H9 (cell line): Measurements from ENCODE around the gene CABLES1. TPM values are rescaled to one million over a fixed set of nuclear protein-coding genes. Genes with fewer than 3 reads are reported as not detected.

Experiments used
- DNase-seq: peaks from one replicate; pipeline ENCODE4 v3.0.0-alpha.2; 2017
- H2AFZ ChIP-seq: one replicate; pipeline ENCODE4 v1.6.1; 2013; ENCODE audit warnings: mild to moderate bottlenecking, low read length, control low read depth, moderate library complexity
- H2AK5ac ChIP-seq: 2 replicates; pipeline ENCODE4 v1.6.1; 2013; ENCODE audit warnings: low read length, control low read depth, mixed read lengths; ENCODE audit not compliant: insufficient read length
- H2BK120ac ChIP-seq: one replicate; pipeline ENCODE4 v1.6.1; 2013; ENCODE audit warnings: low read depth, mild to moderate bottlenecking, low read length, control low read depth, inconsistent platforms; ENCODE audit not compliant: poor library complexity, severe bottlenecking
- H2BK12ac ChIP-seq: 2 replicates; pipeline ENCODE4 v1.6.1; 2013; ENCODE audit warnings: low read length, control low read depth, mixed read lengths, low read depth; ENCODE audit not compliant: insufficient read length
- H2BK15ac ChIP-seq: 2 replicates; pipeline ENCODE4 v1.6.1; 2013; ENCODE audit warnings: low read depth, low read length, control low read depth
- H2BK20ac ChIP-seq: one replicate; pipeline ENCODE4 v1.6.1; 2013; ENCODE audit warnings: low read depth, mild to moderate bottlenecking, low read length, control low read depth, inconsistent platforms; ENCODE audit not compliant: poor library complexity, severe bottlenecking
- H2BK5ac ChIP-seq: 2 replicates; pipeline ENCODE4 v1.6.1; 2013; ENCODE audit warnings: low read length, control low read depth, mixed read lengths; ENCODE audit not compliant: insufficient read length
- H3K14ac ChIP-seq: 2 replicates; pipeline ENCODE4 v1.6.1; 2013; ENCODE audit warnings: low read length, control low read depth; ENCODE audit not compliant: insufficient read depth
- H3K18ac ChIP-seq: 2 replicates; pipeline ENCODE4 v1.6.1; 2013; ENCODE audit warnings: low read depth, mild to moderate bottlenecking, mixed read lengths, low read length, control low read depth; ENCODE audit not compliant: insufficient read length
- H3K23ac ChIP-seq: 2 replicates; pipeline ENCODE4 v1.6.1; 2013; ENCODE audit warnings: low read length, control low read depth, mixed read lengths, low read depth; ENCODE audit not compliant: insufficient read length
- H3K23me2 ChIP-seq: 2 replicates; pipeline ENCODE4 v1.6.1; 2013; ENCODE audit warnings: low read depth, mild to moderate bottlenecking, mixed read lengths, low read length, control low read depth; ENCODE audit not compliant: insufficient read length, poor library complexity, severe bottlenecking
- H3K27ac ChIP-seq: 2 replicates; pipeline ENCODE4 v1.5.1; 2013; ENCODE audit warnings: low read length, control low read depth, mixed read lengths, low read depth; ENCODE audit not compliant: insufficient read length
- H3K27me3 ChIP-seq: 2 replicates; pipeline ENCODE4 v1.6.1; 2013; ENCODE audit warnings: low read length, control low read depth, inconsistent platforms; ENCODE audit not compliant: insufficient read depth
- H3K4ac ChIP-seq: 2 replicates; pipeline ENCODE4 v1.6.1; 2013; ENCODE audit warnings: low read depth, mild to moderate bottlenecking, control low read depth, inconsistent platforms, low read length, moderate library complexity
- H3K4me1 ChIP-seq: 2 replicates; pipeline ENCODE4 v1.6.1; 2013; ENCODE audit warnings: low read length, control low read depth, inconsistent platforms; ENCODE audit not compliant: insufficient read depth
- H3K4me2 ChIP-seq: 2 replicates; pipeline ENCODE4 v1.6.1; 2013; ENCODE audit warnings: low read length, control low read depth, mixed read lengths; ENCODE audit not compliant: insufficient read length, insufficient read depth
- H3K56ac ChIP-seq: 2 replicates; pipeline ENCODE4 v1.6.1; 2013; ENCODE audit warnings: low read depth, mild to moderate bottlenecking, mixed read lengths, low read length, control low read depth; ENCODE audit not compliant: insufficient read length
- H3K79me1 ChIP-seq: 2 replicates; pipeline ENCODE4 v1.6.1; 2013; ENCODE audit warnings: low read depth, mild to moderate bottlenecking, moderate library complexity, low read length, control low read depth, inconsistent platforms; ENCODE audit not compliant: insufficient read depth, poor library complexity, severe bottlenecking
- H3K79me2 ChIP-seq: 2 replicates; pipeline ENCODE4 v1.6.1; 2013; ENCODE audit warnings: low read length, control low read depth, inconsistent platforms; ENCODE audit not compliant: insufficient read depth
- H3K9ac ChIP-seq: 2 replicates; pipeline ENCODE4 v1.6.1; 2013; ENCODE audit warnings: low read length, control low read depth, mixed read lengths; ENCODE audit not compliant: insufficient read length; ENCODE audit errors: extremely low read depth
- H3K9me3 ChIP-seq: one replicate; pipeline ENCODE4 v1.6.1; 2013; ENCODE audit warnings: low read depth, low read length, inconsistent platforms; ENCODE audit not compliant: control insufficient read depth
- H3T11ph ChIP-seq: one replicate; pipeline ENCODE4 v1.6.1; 2013; ENCODE audit warnings: mild to moderate bottlenecking, low read length, control low read depth, inconsistent platforms
- H4K20me1 ChIP-seq: one replicate; pipeline ENCODE4 v1.6.1; 2013; ENCODE audit not compliant: control insufficient read depth, insufficient read length, insufficient read depth
- H4K5ac ChIP-seq: 2 replicates; pipeline ENCODE4 v1.6.1; 2013; ENCODE audit warnings: low read depth, mild to moderate bottlenecking, mixed read lengths, low read length, control low read depth; ENCODE audit not compliant: insufficient read length
- H4K8ac ChIP-seq: replicated peaks from 2 replicates; pipeline ENCODE4 v1.6.1; 2013; ENCODE audit warnings: low read length, control low read depth, mixed read lengths, low read depth; ENCODE audit not compliant: insufficient read length
- H4K91ac ChIP-seq: 2 replicates; pipeline ENCODE4 v1.6.1; 2013; ENCODE audit warnings: low read depth, mild to moderate bottlenecking, moderate library complexity, mixed read lengths, low read length, control low read depth; ENCODE audit not compliant: insufficient read length
- H3K27ac Mint-ChIP-seq, 3 experiments: 2 replicates in 2 of 3; 3 replicates in 1 of 3; pipeline ENCODE4 v1.8.0; 2020 to 2021; ENCODE audit warnings: mixed read lengths in 3 of 3, mild to moderate bottlenecking in 1 of 3, moderate library complexity in 1 of 3
- H3K27me3 Mint-ChIP-seq: 2 replicates; pipeline ENCODE4 v1.8.0; 2021; ENCODE audit warnings: low read depth, mild to moderate bottlenecking, moderate library complexity, mixed read lengths
- H3K36me3 Mint-ChIP-seq, 3 experiments: 2 replicates in 2 of 3; 3 replicates in 1 of 3; pipeline ENCODE4 v1.8.0; 2020 to 2021; ENCODE audit warnings: low read depth in 3 of 3, mixed read lengths in 3 of 3; ENCODE audit not compliant: insufficient read depth in 1 of 3
- H3K4me1 Mint-ChIP-seq, 2 experiments: 2 replicates each; pipeline ENCODE4 v1.8.0; 2020; ENCODE audit warnings: mixed read lengths in 2 of 2
- H3K4me3 Mint-ChIP-seq, 2 experiments: 2 replicates in 1 of 2; 3 replicates in 1 of 2; pipeline ENCODE4 v1.8.0; 2020 to 2021; ENCODE audit warnings: mild to moderate bottlenecking in 2 of 2, mixed read lengths in 2 of 2, moderate library complexity in 1 of 2
- H3K9me3 Mint-ChIP-seq, 2 experiments: 2 replicates in 1 of 2; 3 replicates in 1 of 2; pipeline ENCODE4 v1.8.0; 2020; ENCODE audit warnings: mild to moderate bottlenecking in 2 of 2, mixed read lengths in 2 of 2, moderate library complexity in 1 of 2
- CTCF ChIP-seq: fragments of 200-600 bp; sonication (generic); conservative IDR thresholded peaks from 3 replicates; pipeline ENCODE4 v1.8.0; 2021; ENCODE audit warnings: antibody characterized with exemption, mild to moderate bottlenecking
- whole genome bisulfite sequencing: extraction: QIAGEN DNeasy Blood & Tissue Kit; methylation state at CpG from one replicate; pipeline ENCODE4 v1.1.7; 2013; ENCODE audit warnings: missing lambda C conversion rate, low lambda C conversion rate, mixed read lengths; ENCODE audit not compliant: insufficient read length; ENCODE audit errors: extremely low coverage; 5-methylcytosine and 5-hydroxymethylcytosine counted together
- total RNA-seq: library from RNA; stranded (reverse); gene quantifications from 2 replicates; pipeline ENCODE4 v1.2.1, GENCODE V29; 2021

The CABLES1 gene
- total RNA-seq, 1 experiment from 2014 or later = 27.1 TPM

- H3K4me1 Mint-ChIP-seq = peaks cover 52 to 65% of the 10 kb centered on the region in 2 experiments
- no peaks in the 10 kb centered on the region for H4K20me1 ChIP-seq
- no CpG with 5 or more reads among the region's 6 CpGs for WGBS
Observed at GRCh38 chr18:23282437-23282781, 147.1 kb downstream of the CABLES1 start.

More at GRCh38 chr18:23282437-23282781, 147.1 kb downstream of the CABLES1 start:
- Histone ChIP-seq H3K18ac (no peak overlapping the region), H2BK12ac (no peak overlapping the region), H2BK15ac (no peak overlapping the region), H3K9me3 (no peaks in the 10 kb centered on the region), H3K79me1 (no peaks in the 10 kb centered on the region), H3K14ac (no peak overlapping the region), H2BK120ac (no peak overlapping the region), H2BK5ac (no peak overlapping the region), H3K56ac (no peak overlapping the region), H2AK5ac (peak overlapping the region; percentile 59), H3K9ac (no peak overlapping the region), H2AFZ (no peak overlapping the region), H3K79me2 (no peaks in the 10 kb centered on the region), H3T11ph (no peak overlapping the region), H3K4me2 (no peak overlapping the region), H4K8ac (no peak overlapping the region), H3K4me1 (peaks cover 6% of the 10 kb centered on the region; the same call in 1 of the 2 replicates), H3K4ac (no peak overlapping the region), H4K91ac (peak overlapping the region; percentile 71), H3K27me3 (no peaks in the 10 kb centered on the region), H2BK20ac (peak overlapping the region; percentile 99), H3K27ac (no peak overlapping the region), H3K23ac (no peak overlapping the region), H3K23me2 (no peaks in the 10 kb centered on the region), H4K5ac (no peak overlapping the region)
- no peak for DNase-seq
- TF ChIP-seq CTCF = no peak
- H3K4me3 Mint-ChIP-seq = 0 out of 5 replicates have a peak overlapping the region, but pooled peaks of 1 of the 2 experiments have one; percentile 10
- peaks cover 9 to 19% (median 13%) of the 10 kb centered on the region in 3 experiments for H3K36me3 Mint-ChIP-seq
- H3K9me3 Mint-ChIP-seq = peaks cover 8 to 14% of the 10 kb centered on the region in 2 experiments
- H3K27me3 Mint-ChIP-seq = peaks cover 1% of the 10 kb centered on the region; the same call in 1 of the 2 replicates
- H3K27ac Mint-ChIP-seq = peak overlapping the region; percentile 97 to 100 (median 99); a peak in 6 of 7 replicates
